KMS-11 (cell line): Measurements from ENCODE around the gene PIGV.
A peak's percentile ranks its signal among the peaks of the same experiment; 100 is the strongest.

Source experiments
- H2AFZ ChIP-seq: fragments of 200-600 bp; sonication (generic); 2 replicates; pipeline ENCODE4 v1.6.1; 2016; ENCODE audit warnings: antibody characterized with exemption, mixed run types, low read depth
- H3K27ac ChIP-seq: fragments of 200-600 bp; sonication (generic); 2 replicates; pipeline ENCODE4 v1.6.1; 2016; ENCODE audit warnings: mild to moderate bottlenecking, mixed run types
- H3K27me3 ChIP-seq: fragments of 200-600 bp; sonication (generic); 2 replicates; pipeline ENCODE4 v1.6.1; 2017; ENCODE audit warnings: mild to moderate bottlenecking, low read depth, mixed run types, moderate library complexity; ENCODE audit not compliant: insufficient read depth
- H3K36me3 ChIP-seq: fragments of 200-600 bp; sonication (generic); 2 replicates; pipeline ENCODE4 v1.6.1; 2017; ENCODE audit warnings: mild to moderate bottlenecking, mixed run types; ENCODE audit not compliant: insufficient read depth
- H3K4me1 ChIP-seq: fragments of 200-600 bp; sonication (generic); 2 replicates; pipeline ENCODE4 v1.6.1; 2016; ENCODE audit warnings: mild to moderate bottlenecking, low read depth, mixed run types; ENCODE audit not compliant: poor library complexity, severe bottlenecking
- H3K4me2 ChIP-seq: fragments of 200-600 bp; sonication (generic); 2 replicates; pipeline ENCODE4 v1.7.0; 2016; ENCODE audit warnings: mild to moderate bottlenecking, mixed run types
- H3K4me3 ChIP-seq: fragments of 200-600 bp; sonication (generic); IDR thresholded peaks from 2 replicates; pipeline ENCODE4 v1.6.1; 2017; ENCODE audit warnings: low read depth, low read length, mixed read lengths; ENCODE audit not compliant: insufficient read depth
- H3K79me2 ChIP-seq: fragments of 200-600 bp; sonication (generic); 2 replicates; pipeline ENCODE4 v1.6.1; 2016; ENCODE audit warnings: low read depth, mixed run types; ENCODE audit not compliant: insufficient read depth
- H3K9ac ChIP-seq: fragments of 200-600 bp; sonication (generic); 2 replicates; pipeline ENCODE4 v1.6.1; 2016; ENCODE audit warnings: mild to moderate bottlenecking, mixed run types
- H4K20me1 ChIP-seq: fragments of 200-600 bp; sonication (generic); 2 replicates; pipeline ENCODE4 v1.6.1; 2016; ENCODE audit warnings: mild to moderate bottlenecking, mixed run types; ENCODE audit not compliant: insufficient read depth
- TF ChIP-seq, protein P1 (sequence below): fragments of 200-600 bp; sonication (generic); conservative IDR thresholded peaks from 2 replicates; pipeline ENCODE4 v1.6.1; 2017; ENCODE audit warnings: low read depth, mild to moderate bottlenecking, antibody characterized with exemption, low read length, moderate library complexity, mixed read lengths

The PIGV gene

GRCh38 chr1:26789612-26789865, 1.8 kb downstream of the PIGV start:
- peaks cover 4% of the 10 kb centered on the region; the same call in 1 of the 2 replicates for H3K79me2 ChIP-seq
- H3K4me2 ChIP-seq = peak overlapping the region; percentile 98; the same call in 1 of the 2 replicates
- H3K27me3 ChIP-seq = peaks cover 5% of the 10 kb centered on the region
- H3K36me3 ChIP-seq = no peaks in the 10 kb centered on the region
- H4K20me1 ChIP-seq = no peaks in the 10 kb centered on the region; the same call in 1 of the 2 replicates
- no peak overlapping the region for H3K4me3 ChIP-seq
- H3K9ac ChIP-seq = no peak overlapping the region
- H2AFZ ChIP-seq = no peak overlapping the region
- peaks cover 37% of the 10 kb centered on the region for H3K4me1 ChIP-seq
- H3K27ac ChIP-seq = no peak overlapping the region
- TF ChIP-seq, protein P1, sequence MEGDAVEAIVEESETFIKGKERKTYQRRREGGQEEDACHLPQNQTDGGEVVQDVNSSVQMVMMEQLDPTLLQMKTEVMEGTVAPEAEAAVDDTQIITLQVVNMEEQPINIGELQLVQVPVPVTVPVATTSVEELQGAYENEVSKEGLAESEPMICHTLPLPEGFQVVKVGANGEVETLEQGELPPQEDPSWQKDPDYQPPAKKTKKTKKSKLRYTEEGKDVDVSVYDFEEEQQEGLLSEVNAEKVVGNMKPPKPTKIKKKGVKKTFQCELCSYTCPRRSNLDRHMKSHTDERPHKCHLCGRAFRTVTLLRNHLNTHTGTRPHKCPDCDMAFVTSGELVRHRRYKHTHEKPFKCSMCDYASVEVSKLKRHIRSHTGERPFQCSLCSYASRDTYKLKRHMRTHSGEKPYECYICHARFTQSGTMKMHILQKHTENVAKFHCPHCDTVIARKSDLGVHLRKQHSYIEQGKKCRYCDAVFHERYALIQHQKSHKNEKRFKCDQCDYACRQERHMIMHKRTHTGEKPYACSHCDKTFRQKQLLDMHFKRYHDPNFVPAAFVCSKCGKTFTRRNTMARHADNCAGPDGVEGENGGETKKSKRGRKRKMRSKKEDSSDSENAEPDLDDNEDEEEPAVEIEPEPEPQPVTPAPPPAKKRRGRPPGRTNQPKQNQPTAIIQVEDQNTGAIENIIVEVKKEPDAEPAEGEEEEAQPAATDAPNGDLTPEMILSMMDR = no peak

DNA sequence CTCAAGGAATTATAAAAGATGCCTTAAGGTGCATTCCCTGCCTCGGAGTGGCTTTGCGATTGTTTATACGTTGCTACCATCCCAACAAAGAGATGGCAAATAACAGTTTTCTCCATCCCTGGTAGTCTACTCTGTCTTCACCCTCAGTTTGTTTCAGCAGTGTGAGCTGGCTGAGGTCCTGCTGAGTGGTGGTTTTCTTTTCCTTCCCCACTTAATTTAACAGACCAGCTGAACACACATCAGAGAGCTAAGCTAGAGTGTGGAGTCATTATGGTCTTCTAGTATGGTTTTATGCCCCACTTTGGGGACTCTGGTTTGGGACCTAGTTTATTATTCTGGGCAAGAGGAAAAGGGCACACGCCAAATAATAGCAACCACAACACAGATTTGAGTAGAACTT, 2.2 kb downstream of the PIGV start:
- H4K20me1 ChIP-seq = no peaks in the 10 kb centered on the region; the same call in 1 of the 2 replicates
- no peak overlapping the region for H3K9ac ChIP-seq
- no peak overlapping the region for H3K4me3 ChIP-seq
- H2AFZ ChIP-seq = no peak overlapping the region
- TF ChIP-seq, protein P1 = no peak
- H3K27me3 ChIP-seq = 0 out of 2 replicates have a peak, but pooled peaks cover 3% of the 10 kb centered on the region
- H3K4me2 ChIP-seq = no peak overlapping the region
- H3K79me2 ChIP-seq = peaks cover 4% of the 10 kb centered on the region; the same call in 1 of the 2 replicates
- H3K4me1 ChIP-seq = peaks cover 33% of the 10 kb centered on the region
- H3K36me3 ChIP-seq = no peaks in the 10 kb centered on the region
- H3K27ac ChIP-seq = no peak overlapping the region

DNA sequence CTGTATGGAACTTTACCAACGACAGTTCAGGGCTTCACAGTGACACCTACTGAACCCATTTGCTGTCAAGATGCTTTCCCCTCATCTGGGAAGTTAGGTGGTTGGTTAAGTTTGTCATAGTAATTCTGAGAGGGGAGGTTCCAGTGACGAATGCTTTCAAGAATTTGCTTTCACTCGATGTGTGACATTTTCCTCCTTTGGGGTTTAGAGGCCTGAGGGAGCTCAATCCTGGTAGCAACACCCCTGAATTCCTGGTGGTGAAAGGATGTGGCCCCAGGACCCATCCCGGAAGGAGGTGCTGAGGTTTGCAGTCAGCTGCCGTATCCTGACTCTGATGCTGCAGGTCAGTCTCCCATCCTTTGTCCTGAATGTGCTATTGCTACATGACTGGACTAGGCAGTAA, 2.8 kb downstream of the PIGV start:
- Histone ChIP-seq H3K4me1 (peaks cover 27% of the 10 kb centered on the region), H3K27ac (no peak overlapping the region), H2AFZ (no peak overlapping the region), H3K36me3 (no peaks in the 10 kb centered on the region), H4K20me1 (no peaks in the 10 kb centered on the region; the same call in 1 of the 2 replicates), H3K4me3 (no peak overlapping the region), H3K27me3 (0 out of 2 replicates have a peak, but pooled peaks cover 3% of the 10 kb centered on the region), H3K79me2 (peaks cover 4% of the 10 kb centered on the region; the same call in 1 of the 2 replicates), H3K4me2 (no peak overlapping the region), H3K9ac (no peak overlapping the region)
- TF ChIP-seq, protein P1 = no peak

DNA sequence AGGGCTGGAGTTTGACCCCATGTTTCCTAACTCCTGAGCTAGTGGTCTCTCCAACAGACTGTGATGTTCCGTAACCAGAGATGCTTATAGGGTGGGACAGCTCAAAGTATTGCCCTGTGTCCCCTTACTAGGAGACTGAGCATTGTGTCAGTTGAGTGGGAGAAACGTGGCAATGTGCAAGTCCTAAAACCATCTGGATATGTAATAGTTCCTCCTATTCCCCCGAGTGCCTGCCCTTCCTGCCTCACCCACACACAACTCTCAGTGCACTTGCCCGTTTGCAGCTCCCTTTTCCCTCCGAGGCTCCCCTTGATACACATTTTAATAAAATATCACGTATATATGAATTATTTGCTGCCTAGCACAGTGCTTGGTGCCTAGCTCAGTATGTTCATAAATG, 3.4 kb downstream of the PIGV start:
- H3K4me2 ChIP-seq = no peak overlapping the region
- H3K4me3 ChIP-seq = no peak overlapping the region
- 0 out of 2 replicates have a peak, but pooled peaks cover under 1% of the 10 kb centered on the region for H3K27me3 ChIP-seq
- TF ChIP-seq, protein P1 = no peak
- H3K79me2 ChIP-seq = peaks cover 4% of the 10 kb centered on the region; the same call in 1 of the 2 replicates
- H3K27ac ChIP-seq = no peak overlapping the region
- no peaks in the 10 kb centered on the region; the same call in 1 of the 2 replicates for H4K20me1 ChIP-seq
- H2AFZ ChIP-seq = no peak overlapping the region
- H3K36me3 ChIP-seq = no peaks in the 10 kb centered on the region
- peaks cover 21% of the 10 kb centered on the region for H3K4me1 ChIP-seq
- H3K9ac ChIP-seq = no peak overlapping the region
